ENCODE data around the gene RABEP1.

Gene RABEP1

DNA sequence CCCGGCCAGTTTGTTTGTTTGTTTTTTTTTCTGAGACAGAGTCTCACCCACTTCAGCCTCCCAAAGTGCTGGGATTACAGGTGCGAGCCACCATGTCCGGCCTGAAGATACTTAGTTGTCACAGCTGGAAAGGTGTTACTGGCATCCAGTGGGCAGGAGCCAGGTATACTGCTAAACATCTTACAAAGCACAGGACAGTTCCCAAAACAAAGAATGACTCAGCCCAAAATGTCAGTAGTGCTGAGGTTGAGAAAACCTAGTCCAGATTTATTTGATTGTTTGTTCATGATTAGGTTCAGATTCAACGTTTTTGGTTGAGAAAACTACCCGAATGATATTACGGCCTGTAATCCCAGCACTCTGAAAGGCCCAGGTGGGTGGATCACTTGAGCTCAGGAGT, 18.6 kb upstream of the RABEP1 start:
- intact Hi-C loops (cut with DNase I): no loop called here
- no peak for DNase-seq

DNA sequence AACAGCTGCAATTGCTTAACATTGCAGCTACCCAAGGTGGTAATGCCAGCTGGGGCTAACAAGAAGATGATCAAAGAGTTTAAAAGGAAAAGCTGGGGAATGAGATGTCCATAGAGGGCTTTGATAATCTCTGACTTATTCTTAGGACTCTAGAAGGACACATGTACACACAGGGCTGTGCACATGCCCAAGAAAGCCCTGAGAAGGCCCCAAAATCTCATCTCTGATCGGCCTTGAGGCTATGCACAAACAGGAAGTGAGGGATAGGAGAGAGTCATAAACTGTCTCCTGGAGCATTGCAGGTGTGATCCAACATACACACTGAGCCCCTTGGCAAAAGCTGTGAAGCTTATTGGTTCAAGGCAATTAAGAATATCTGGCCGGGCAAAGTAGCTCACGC, 17.2 kb upstream of the RABEP1 start:
- intact Hi-C loops (cut with DNase I): no loop called here
- DNase-seq: no peak

DNA sequence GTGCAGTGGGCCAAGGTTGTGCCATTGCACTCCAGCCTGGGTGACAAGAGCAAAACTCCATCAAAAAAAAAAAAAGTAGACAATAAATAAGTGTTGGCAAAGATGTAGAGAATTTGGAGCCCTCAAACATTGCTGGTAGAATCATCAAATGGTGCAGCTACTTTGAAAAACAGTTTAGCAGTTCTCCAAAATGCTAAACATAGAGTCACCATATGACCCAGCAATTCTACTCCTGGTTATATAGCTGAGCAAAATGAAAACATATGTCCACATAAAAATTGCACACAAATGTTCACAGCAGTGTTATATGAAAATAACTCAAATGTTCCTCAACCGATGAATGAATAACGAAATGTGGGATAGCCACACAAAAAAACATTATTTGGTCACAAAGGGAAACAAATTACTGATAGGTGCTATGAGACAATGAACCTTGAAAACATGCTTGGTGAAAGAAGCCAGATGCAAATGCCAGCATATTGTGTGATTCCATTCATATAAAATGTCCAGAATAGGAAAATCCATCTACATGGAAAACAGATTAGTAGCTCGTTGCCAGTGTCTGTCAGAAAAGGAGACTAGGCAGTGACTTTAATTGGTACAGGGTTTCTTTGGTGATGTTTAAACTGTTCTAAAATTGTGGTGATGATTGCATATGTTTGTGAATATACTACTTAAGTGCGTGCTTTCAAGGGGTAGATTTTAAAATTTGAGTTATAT, 12.7 kb upstream of the RABEP1 start:
- intact Hi-C loops (cut with DNase I): no loop called here

DNA sequence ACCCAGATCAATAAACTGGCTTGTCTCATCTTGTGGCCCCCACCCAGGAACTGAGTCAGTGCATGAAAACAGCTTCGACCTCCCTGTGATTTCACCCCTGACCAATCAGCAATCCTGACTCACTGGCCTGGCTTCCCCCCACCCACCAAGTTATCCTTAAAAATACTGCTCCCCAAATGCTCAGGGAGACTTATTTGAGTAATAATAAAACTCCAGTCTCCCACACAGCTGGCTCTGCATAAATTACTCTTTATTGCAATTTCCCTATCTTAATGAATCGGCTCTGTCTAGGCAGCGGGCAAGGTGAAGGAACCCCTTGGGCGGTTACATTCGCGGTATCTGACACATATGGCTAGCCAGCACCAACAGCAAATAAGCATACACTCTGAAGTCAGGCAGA, 9.8 kb upstream of the RABEP1 start:
- intact Hi-C loops (cut with DNase I): no loop called here
- DNase-seq: no peak

More for the DNA sequence above, 12.7 kb upstream of the RABEP1 start:
- no peak for DNase-seq

DNA sequence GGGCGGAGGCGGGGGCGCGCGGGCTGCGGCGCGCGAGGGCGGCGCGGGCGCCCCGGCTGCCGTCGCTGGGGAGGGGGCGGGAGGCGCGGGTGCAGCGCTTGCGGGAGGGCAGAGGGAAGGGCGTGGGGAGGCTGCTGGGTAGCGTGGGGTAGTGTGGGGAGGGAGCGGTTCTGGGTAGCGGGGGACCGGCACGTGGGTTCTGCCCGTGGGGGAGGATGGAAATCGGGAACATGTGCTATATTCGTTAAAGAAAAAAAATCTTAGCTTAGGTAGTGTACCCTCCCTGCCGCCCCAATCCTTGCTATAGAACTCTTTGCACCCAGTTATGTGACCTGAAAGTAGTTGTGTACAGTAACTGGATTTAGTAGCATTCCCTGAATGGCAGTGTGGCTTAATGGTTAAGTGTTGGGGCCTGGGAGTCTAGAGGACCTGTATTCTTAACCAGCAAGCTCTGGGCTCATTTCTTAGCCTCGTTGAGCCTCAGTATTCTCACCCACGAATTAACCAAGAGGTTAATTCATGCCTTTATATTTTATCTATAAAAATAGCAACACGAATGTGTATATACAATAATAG, 646 bp downstream of the RABEP1 start:
- peak in 9 of 10 donors; percentile 13 to 86 (median 26) for DNase-seq
- intact Hi-C loops (cut with DNase I): no loop called here

DNA sequence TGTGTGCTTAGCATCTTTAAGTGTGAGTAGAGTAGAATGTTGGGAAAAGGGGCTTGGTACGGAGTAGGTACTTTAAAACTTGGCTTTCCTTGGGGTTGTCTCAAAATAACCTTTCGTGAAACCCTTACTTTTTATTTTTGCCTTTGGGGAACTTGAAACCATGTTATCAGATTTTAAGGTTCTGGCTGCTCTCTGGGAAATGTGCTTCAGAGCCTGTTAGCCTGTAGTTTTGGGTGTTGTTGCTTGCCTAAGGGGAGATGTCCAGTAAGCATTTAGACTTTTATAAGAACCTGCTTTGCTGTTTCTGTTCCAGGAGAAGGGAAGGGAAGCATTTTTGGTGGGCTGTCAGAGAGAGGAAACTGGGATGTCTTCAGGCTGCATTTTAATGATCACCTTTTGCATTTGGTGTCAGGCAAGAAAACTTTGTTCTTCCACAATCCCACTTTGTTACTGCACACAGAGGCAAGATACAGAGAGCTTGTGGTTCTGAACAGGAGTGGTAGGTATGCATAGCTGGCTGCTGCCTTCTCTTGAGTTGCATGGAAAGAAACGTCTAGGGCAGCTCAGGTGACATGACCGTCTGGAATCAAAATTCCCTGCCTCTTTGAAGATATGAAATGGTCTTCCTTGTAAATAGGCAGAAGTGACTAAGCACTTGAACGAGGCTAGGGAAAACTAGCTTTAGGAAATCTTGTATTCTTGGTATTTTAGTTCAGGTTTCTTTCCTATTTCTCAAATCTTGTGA, 1.7 kb downstream of the RABEP1 start:
- no peak for DNase-seq
- intact Hi-C loops (cut with DNase I): no loop called here

DNA sequence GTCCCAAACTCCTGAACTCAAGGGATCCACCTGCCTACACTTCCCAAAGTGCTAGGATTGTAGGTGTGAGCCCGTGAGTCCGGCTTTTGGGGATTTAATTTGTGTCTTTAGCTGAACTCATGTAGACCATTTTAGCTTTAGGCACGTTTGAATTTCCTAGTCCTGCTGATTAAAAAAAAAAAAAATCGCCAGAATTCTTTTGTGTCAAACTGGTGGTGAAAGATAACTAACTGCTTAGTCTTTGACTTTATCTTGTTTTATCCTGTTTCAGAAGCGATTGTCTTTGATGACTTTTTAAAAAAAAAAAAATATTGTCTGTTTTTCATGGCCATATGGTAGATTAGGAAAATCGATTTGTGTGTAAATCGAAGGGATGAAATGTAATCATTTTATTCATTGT, 2.6 kb downstream of the RABEP1 start:
- intact Hi-C loops (cut with DNase I): no loop called here

DNA sequence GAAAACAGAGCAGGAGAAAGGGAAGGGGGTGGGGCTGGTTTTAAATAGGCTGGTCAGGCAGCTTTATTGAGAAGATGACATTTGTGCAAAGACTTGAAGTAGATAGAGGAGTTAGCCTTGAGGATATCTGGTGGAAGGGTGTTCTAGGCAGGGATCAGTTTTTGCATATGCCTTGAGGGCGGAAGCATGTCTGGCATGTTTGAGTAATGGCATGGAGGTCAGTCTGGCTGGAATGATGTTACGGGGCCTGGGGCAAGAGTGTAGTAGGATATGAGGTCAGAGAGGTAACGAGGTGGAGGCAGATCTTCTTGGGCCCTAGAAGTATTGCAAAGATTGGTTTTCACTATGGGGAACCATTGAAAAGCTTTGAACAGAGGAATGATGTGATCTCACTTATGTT, 4.8 kb downstream of the RABEP1 start:
- no peak for DNase-seq
- intact Hi-C loops (cut with DNase I): no loop called here

More for the DNA sequence above, 2.6 kb downstream of the RABEP1 start:
- no peak for DNase-seq

DNA sequence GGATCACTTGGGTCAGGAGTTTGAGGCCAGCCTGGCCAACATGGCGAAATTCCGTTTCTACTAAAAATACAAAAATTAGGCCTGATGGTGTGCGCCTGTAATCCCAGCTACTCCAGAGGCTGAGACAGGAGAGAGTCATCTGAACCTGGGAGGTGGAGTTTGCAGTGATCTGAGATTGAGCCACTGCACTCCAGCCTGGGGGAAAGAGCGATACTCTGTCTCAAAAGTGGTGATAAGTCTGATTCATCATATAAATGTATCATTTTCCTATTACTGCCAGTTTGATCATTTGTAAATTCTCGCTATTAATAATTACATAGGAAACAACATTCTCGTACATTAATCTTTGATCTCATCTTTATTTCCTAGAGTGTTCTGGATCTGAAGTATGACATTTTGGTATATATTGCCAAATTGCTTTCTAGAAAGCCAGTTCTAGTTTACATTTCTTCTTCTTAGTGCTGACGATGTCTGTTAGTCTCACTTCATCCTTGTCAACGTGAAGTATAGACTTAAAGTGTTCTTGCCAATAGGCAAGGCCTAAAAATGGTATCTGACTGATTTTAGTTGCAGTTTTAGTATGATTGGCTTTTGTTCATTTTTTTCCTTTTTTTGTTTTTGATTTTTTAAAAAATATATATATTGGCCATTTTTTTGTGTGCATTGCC, 9.7 kb downstream of the RABEP1 start:
- intact Hi-C loops (cut with DNase I): no loop called here
- DNase-seq: no peak

DNA sequence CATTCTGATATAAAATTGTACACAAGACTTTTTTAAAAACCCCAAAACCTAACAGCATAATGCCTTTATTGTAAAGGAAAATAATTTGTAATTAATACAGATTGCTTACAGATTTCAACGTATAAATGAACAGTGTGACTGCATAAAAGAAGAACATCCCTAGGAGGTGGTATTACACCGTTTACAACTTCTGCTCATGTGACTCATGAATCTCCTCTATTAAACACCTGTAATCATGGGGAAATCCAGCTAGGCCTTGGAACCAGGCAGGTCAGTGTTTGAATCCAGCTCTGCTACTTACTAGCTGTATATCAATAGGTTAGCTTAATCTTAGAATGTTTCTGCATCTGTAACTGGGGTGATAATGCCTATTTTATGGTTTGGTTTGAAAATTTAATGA, 15.2 kb downstream of the RABEP1 start:
- intact Hi-C loops (cut with DNase I): no loop called here

DNA sequence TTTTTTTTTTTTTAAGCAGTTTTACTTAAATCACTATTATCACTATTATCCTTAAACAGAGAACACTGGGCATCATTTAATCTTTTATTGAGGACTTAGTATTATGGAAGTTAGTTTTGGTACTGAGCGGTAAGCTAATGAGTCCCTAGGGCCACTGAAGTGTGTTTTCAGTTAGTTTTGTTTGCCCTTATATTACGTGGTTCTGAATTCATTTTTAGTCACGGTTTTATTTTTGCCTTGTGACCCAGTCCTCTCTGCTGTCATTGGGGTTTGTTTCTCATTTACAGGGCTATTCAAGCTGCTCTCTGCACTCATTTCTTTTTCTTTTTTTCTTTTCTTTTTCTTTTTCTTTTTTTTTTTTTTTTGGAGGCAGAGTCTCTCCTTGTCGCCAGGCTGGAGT, 17.3 kb downstream of the RABEP1 start:
- intact Hi-C loops (cut with DNase I): no loop called here
- DNase-seq: no peak

More for the DNA sequence above, 15.2 kb downstream of the RABEP1 start:
- DNase-seq: no peak

DNA sequence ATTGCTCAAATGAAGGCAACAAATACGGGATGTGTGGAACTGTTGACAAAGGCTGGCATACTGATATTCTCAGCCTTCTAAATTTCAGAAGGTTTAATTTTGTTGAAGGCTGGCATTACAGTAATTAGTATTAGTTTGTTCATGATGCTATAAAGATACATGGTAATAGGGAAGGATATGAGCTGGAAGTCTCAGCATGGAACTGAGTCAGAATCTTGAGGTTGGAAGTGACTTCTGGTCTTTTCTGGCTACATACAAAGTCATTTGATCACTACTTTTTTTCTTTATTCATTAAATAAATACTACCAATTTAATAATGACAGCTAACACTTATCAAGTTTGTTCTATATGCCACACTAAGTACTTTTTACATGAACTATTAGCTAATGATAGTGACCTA, 22.6 kb downstream of the RABEP1 start:
- intact Hi-C loops (cut with DNase I): no loop called here
- DNase-seq: no peak

DNA sequence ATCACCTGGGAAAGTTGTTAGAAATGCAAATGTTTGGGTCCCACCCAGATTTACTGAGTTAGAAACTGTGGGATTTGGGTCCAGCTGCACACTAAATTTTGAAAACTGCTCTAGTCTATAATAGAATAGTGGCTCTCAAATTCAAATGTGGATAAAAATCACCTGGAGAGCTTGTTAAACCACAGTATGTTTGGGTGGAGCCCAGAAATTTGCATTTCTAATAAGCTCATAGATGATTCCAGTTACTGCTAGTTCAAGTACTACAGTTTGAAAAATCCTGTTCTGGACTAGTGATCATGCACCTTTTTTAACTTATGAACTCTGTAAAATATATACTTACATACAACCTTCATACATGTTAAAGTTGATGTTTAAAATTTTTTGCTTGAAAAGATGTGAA, 27.8 kb downstream of the RABEP1 start:
- intact Hi-C loops (cut with DNase I): no loop called here
- no peak for DNase-seq

DNA sequence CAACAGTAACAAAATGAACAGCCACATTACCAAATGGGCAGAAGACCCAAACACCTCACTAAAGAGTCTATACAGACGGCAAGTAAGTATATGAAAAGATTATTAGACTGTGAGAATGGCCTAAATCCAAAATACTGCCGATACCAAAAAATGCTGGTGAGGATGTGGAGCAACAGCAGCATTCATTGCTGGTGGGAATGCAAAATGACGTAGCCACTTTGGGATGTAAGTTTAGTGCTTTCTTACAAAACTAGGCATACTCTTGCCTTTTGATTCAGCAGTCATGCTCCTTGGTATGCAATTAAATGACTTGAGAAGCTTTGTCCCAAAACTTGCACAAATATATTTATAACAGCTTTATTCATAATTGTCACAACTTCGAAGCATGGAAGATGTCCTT, 43.8 kb downstream of the RABEP1 start:
- no peak for DNase-seq
- intact Hi-C loops (cut with DNase I): no loop called here

DNA sequence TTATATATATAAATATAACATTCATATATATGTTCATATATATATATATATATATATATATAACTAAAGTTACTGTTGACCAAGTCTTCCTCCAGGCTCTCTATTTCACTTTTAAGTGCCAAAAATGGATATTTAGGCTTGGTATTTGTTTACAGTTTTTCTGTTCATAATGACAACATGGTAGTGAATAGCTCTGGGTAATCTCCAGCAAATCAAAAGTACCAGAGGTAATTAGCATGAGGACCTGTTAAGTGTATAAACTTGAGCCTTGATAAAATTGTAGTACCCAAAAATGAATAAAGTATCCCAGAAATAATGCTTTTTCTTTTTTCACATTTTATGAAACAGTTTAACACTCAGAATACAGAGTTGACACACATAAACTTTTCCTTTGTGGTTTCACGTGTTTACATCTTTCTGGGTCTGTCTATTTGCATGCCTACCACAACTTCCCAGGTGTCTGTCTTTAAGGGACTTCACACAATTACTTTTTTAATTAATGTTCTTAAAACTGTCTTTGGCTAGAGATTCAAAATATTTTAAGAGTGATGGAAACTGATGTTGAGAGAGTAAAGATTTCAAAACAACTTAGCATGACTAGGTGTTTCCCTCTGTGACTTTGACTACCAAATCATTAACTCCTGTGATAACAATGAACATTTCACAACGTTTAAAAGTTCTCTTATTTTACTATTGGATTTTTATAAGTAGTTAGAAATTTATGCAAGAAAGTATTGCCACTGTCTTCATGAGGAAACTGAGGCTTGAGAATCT, 47.9 kb downstream of the RABEP1 start:
- intact Hi-C loops (cut with DNase I): no loop called here
- DNase-seq: no peak

DNA sequence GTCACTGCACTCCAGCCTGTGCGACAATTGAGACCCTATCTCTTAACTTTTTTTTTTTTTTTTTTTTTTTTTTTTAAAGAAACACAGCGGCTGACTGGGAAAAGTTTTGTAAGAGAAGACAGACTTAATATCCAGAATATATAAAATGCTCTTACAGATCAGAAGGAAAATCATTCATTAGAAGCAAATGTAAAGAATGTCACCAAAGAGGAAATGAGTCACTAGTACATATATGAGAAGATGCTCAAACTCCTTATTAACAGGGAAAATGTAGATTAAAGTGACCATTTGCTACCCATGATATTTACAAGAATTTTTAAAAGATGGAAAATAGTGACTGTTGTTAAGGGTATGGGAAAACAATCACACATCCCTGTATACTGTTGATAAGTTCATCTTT, 48.9 kb downstream of the RABEP1 start:
- no peak for DNase-seq
- intact Hi-C loops (cut with DNase I): no loop called here

DNA sequence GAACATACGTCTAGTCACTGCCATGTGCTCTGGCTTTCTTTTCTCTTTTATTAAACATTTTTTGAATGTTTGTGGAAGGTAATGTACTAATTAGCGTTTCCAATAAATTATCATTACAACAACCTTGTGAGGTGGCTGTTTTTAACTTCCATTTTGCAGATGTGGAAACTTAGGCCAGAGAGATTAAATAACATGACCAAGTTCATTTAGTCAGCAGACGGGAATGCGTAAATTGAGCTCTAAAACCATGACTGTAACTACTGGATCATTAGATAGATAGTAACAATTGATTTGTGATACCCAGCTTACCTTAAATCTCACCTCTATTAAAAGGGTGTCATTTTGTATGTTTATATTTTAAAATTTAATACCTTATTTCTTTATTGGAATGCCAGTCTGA, 49.4 kb downstream of the RABEP1 start:
- intact Hi-C loops (cut with DNase I): no loop called here
- no peak for DNase-seq

DNA sequence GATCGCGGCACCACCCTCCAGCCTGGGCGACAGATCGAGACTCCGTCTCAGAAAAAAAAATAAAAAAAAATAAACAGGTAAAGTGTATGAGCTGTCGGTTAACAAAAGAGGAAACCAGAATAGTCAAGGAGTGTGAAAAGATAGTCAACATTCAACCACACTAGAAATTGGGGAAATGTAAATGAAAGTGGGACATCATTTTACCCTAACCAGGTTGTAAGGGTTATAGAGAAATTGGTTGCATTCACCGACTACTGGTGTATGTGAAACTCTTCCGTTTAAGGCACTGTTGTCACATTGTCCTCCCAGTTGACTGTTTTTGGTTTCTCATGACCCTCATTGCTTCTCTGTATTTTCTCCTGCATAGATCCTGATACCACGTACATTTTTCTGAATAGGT, 62.8 kb downstream of the RABEP1 start:
- intact Hi-C loops (cut with DNase I): no loop called here
- no peak for DNase-seq

DNA sequence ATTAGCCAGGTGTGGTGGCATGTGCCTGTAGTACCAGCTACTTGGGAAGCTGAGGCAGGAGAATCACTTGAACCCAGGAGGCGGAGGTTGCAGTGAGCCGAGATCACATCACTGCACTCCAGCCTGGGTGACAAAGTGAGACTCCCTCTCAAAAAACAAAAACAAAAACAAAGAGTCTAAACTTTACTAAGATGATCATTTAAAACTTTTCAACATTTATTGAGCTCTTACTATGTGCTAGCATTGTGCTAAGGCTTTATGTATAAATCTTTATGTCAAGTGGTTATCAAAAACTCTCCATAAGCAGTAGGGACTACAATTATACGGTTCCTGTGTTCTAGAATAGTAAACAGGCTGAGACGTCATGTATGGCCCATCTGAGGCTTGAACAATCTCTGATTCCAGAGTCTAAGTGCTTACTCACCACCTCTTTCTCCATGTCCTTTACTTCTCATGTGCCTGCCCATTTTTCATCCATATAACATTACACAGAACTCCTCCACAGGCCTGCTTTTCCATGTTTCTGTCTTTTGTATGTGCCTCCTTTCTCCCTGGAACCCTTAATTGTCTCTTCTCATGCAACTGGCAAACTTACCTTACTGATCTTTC, 70.7 kb downstream of the RABEP1 start:
- DNase-seq: no peak
- intact Hi-C loops (cut with DNase I): no loop called here

DNA sequence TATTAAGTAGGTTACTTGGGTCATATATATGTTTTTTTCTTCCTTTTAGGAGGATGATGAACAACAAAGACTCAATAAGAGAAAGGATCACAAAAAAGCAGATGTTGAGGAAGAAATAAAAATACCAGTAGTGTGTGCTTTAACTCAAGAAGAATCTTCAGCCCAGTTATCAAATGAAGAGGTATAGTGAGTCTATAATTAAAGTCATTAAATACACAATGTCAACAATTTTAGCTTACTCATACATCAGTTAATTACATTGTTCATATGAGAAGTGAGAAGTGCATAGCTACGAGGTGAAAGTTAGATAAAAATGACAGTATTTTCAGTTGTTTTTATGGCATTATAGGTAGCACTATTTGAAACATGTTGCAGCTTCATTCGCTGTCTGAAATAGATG, 72.2 kb downstream of the RABEP1 start:
- intact Hi-C loops (cut with DNase I): no loop called here
- DNase-seq: no peak
